MG63 (cell line): Measurements from ENCODE around the gene XNDC1N. TPM values are rescaled to one million over a fixed set of nuclear protein-coding genes. Genes with fewer than 3 reads are reported as not detected.
"Not testable (repeated sequence)": the region's sequence is repeated elsewhere in the genome, so short reads cannot be mapped to it uniquely, and the experiment has no call there.

ENCODE experiments used
- DNase-seq: peaks from one replicate; pipeline ENCODE4 v3.0.0-alpha.2; 2020
- H3K27me3 ChIP-seq: fragments of 250-450 bp; sonication (Bioruptor Pico); 2 replicates; pipeline ENCODE4 v1.5.1; 2020; ENCODE audit warnings: mild to moderate bottlenecking, moderate library complexity
- H3K36me3 ChIP-seq: fragments of 250-450 bp; sonication (Bioruptor Pico); 2 replicates; pipeline ENCODE4 v1.5.1; 2020; ENCODE audit warnings: mild to moderate bottlenecking, moderate library complexity
- H3K4me3 ChIP-seq: fragments of 250-450 bp; sonication (Bioruptor Pico); 2 replicates; pipeline ENCODE4 v1.5.1; 2020; ENCODE audit warnings: mild to moderate bottlenecking, moderate library complexity
- H3K9me3 ChIP-seq: fragments of 250-450 bp; sonication (Bioruptor Pico); 2 replicates; pipeline ENCODE4 v1.5.1; 2020; ENCODE audit warnings: mild to moderate bottlenecking, moderate library complexity
- total RNA-seq: library from RNA; depleted of rRNA; stranded (reverse); fragments of >200 nt; shearing (Covaris generic); gene quantifications from 2 replicates; pipeline ENCODE4 v1.2.3, GENCODE V29; 2014; ENCODE audit warnings: low replicate concordance; rRNA removed

XNDC1N gene
- total RNA-seq, 1 experiment from 2014 or later = 7.7 TPM

DNA sequence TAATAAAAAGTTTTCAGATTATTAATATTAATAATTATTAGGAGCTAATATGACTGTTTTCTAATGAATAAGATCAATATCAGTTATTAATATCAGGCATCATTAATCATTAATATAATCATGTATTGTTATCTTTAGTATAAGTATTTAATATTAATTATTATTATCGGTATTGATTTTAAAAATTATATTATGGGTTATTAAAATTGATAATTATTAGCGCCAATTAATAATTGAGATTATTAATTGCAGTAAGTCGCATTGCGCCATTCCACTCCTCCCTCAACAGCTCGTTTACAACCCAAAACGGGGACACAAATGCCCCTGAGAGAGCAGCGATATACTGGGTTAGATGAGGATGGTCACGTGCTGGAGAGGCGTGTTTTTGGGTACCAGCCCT, 20.2 kb downstream of the XNDC1N start:
- Histone ChIP-seq H3K36me3 (no peaks in the 10 kb centered on the region), H3K27me3 (no peaks in the 10 kb centered on the region), H3K9me3 (no peaks in the 10 kb centered on the region), H3K4me3 (no peak overlapping the region)
- no peak for DNase-seq

DNA sequence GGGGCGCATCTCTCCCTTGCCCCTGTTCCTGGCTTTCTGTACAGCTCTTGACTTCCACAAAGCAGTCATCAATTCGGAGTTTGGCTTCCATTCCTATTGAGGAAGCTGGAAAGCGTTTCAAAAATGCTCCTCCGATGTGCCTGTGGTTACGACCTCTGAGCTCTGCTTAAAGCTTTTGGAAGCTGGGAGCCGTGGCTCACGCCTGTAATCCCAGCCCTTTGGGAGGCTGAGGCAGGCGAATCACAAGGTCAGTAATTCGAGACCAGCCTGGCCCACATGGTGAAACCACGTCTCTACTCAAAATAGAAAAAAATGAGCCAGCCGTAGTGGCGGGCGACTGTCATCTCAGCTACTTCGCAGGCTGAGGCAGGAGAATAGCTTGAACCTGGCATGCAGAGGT, 27.3 kb downstream of the XNDC1N start:
- peak; percentile 61 for DNase-seq

DNA sequence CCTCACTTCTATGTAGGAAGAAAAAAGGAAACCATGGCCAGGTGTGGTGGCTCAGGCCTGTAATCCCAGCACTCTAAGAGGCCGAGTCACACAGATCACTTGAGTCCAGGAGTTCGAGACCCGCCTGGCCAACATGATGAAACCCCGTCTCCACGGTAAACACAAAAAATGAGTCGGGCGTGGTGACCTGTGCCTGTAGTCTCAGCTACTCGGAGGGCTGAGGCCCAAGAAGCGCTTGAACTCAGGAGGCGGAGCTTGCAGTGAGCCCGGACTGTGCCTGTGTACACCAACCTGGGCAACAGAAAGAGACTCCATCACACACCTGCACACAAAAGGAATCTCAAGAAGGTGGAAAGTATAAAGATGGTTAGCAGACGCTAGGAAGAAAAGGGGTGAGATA, 32.4 kb downstream of the XNDC1N start:
- Histone ChIP-seq H3K4me3 (no peak overlapping the region), H3K9me3 (no peaks in the 10 kb centered on the region), H3K36me3 (no peaks in the 10 kb centered on the region), H3K27me3 (no peaks in the 10 kb centered on the region)
- DNase-seq = no peak

More for the DNA sequence above, 27.3 kb downstream of the XNDC1N start:
- H3K36me3 ChIP-seq, H3K27me3 ChIP-seq, H3K9me3 ChIP-seq, H3K4me3 ChIP-seq: not testable (repeated sequence)

GRCh38 chr11:71889181-71889872, 39.1 kb downstream of the XNDC1N start:
- not testable (repeated sequence) for H3K4me3 ChIP-seq, DNase-seq, H3K9me3 ChIP-seq, H3K36me3 ChIP-seq, H3K27me3 ChIP-seq

GRCh38 chr11:71888335-71889010, 39.9 kb downstream of the XNDC1N start:
- H3K36me3 ChIP-seq, H3K9me3 ChIP-seq, H3K27me3 ChIP-seq, H3K4me3 ChIP-seq, DNase-seq: not testable (repeated sequence)

DNA sequence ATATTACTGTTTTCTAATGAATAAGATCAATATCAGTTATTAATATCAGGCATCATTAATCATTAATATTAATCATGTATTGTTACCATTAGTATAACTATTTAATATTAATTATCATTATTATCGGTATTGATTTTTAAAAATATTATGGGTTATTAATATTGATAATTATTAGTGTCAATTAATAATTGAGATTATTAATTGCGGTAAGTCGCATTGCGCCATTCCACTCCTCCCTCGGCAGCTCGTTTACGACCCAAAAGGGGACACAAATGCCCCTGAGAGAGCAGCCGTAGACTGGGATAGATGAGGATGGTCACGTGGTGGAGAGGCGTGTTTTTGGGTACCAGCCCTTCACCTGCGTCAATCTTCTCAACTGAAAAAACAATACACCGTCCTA, 42.6 kb downstream of the XNDC1N start:
- not testable (repeated sequence) for H3K4me3 ChIP-seq, DNase-seq, H3K36me3 ChIP-seq, H3K9me3 ChIP-seq, H3K27me3 ChIP-seq

Other genes starting within 250 kb of the XNDC1N start
- gene DEFB108B, start 95.4 kb downstream of the XNDC1N start, total RNA-seq = not detected in 2 replicates
- gene DEFB131B, start 50.1 kb downstream of the XNDC1N start, total RNA-seq = not detected in 2 replicates
- 24.2 and 36.2 TPM in 2 replicates for gene RNF121, start 452 bp upstream of the XNDC1N start, total RNA-seq
- 1.0 TPM in 1 of 2 replicates, not detected in the other for gene IL18BP, start 70.3 kb upstream of the XNDC1N start, total RNA-seq
- 104 and 158 TPM in 2 replicates for gene NUMA1, start 151.9 kb upstream of the XNDC1N start, total RNA-seq
- gene LRRC51, start 152.3 kb upstream of the XNDC1N start, total RNA-seq = 11.6 and 17.4 TPM in 2 replicates
- gene LAMTOR1, start 174.7 kb upstream of the XNDC1N start, total RNA-seq = 89.9 and 130 TPM in 2 replicates
- gene TOMT, start 177.3 kb upstream of the XNDC1N start, total RNA-seq = not detected in 2 replicates
- gene ANAPC15, start 184.1 kb upstream of the XNDC1N start, total RNA-seq = 54.0 and 124 TPM in 2 replicates
- gene FOLR3, start 207.1 kb upstream of the XNDC1N start, total RNA-seq = 1.1 and 4.5 TPM in 2 replicates